ENCODE results near the gene GSK3B. TPM values are rescaled to one million over a fixed set of nuclear protein-coding genes. Genes with fewer than 3 reads are reported as not detected.
"Not testable (repeated sequence)": the region's sequence is repeated elsewhere in the genome, so short reads cannot be mapped to it uniquely, and the experiment has no call there.

GSK3B gene
- polyA plus RNA-seq, 6 donors from 2014 or later, result 11.3 to 26.1 (median 14.9) TPM

GRCh38 chr3:120017692-120018091 lies 76.6 kb downstream of the GSK3B start:
- H3K27me3 Mint-ChIP-seq, result no peaks in the 10 kb centered on the region
- DNase-seq (no peak), ATAC-seq (ENCODE audit: low read depth in 2 of 2) (no peak)
- H3K9me3 Mint-ChIP-seq, result no peaks in the 10 kb centered on the region
- no peak overlapping the region for H3K4me3 Mint-ChIP-seq
- H3K36me3 Mint-ChIP-seq, result peaks cover 0 to 6% of the 10 kb centered on the region in 2 donors
- peak overlapping the region in 2 of 6 donors; percentile 11 to 56 for H3K27ac Mint-ChIP-seq
- H3K4me1 Mint-ChIP-seq, result peaks cover 41 to 80% (median 79%) of the 10 kb centered on the region in 3 donors

GRCh38 chr3:120013481-120013880 lies 80.8 kb downstream of the GSK3B start:
- peak overlapping the region in 1 of 6 donors; percentile 14 for H3K27ac Mint-ChIP-seq
- DNase-seq (no peak), ATAC-seq (ENCODE audit: low read depth in 2 of 2) (no peak)
- peaks cover 0 to 4% of the 10 kb centered on the region in 2 donors for H3K36me3 Mint-ChIP-seq
- H3K4me3 Mint-ChIP-seq, result peak overlapping the region in 1 of 8 donors; percentile 10
- H3K27me3 Mint-ChIP-seq, result no peaks in the 10 kb centered on the region
- H3K4me1 Mint-ChIP-seq, result peaks cover 35 to 74% (median 66%) of the 10 kb centered on the region in 3 donors
- H3K9me3 Mint-ChIP-seq, result peaks cover 0 to 7% (median 1%) of the 10 kb centered on the region in 7 donors

- H3K27ac Mint-ChIP-seq; ATAC-seq (ENCODE audit: low read depth in 2 of 2); H3K27me3 Mint-ChIP-seq; DNase-seq: not testable (repeated sequence)
- peaks cover 10 to 24% of the 10 kb centered on the region in 2 donors for H3K36me3 Mint-ChIP-seq
- H3K4me3 Mint-ChIP-seq, result peak overlapping the region in 1 of 8 donors; percentile 3
- H3K9me3 Mint-ChIP-seq, result peaks cover 9 to 28% (median 19%) of the 10 kb centered on the region in 7 donors
- peaks cover 36 to 61% (median 55%) of the 10 kb centered on the region in 3 donors for H3K4me1 Mint-ChIP-seq
Observed at GRCh38 chr3:120005741-120006140, 88.5 kb downstream of the GSK3B start.

- not testable (repeated sequence) for ATAC-seq (ENCODE audit: low read depth in 2 of 2); H3K27me3 Mint-ChIP-seq; DNase-seq
- Mint-ChIP-seq H3K9me3 (peaks cover 9 to 27% (median 17%) of the 10 kb centered on the region in 7 donors), H3K4me1 (peaks cover 35 to 62% (median 45%) of the 10 kb centered on the region in 3 donors), H3K36me3 (peaks cover 23 to 41% of the 10 kb centered on the region in 2 donors), H3K27ac (peak overlapping the region in 1 of 6 donors; percentile 44), H3K4me3 (peak overlapping the region in 1 of 8 donors; percentile 36)
Observed at GRCh38 chr3:120004008-120004498, 90.2 kb downstream of the GSK3B start.

GRCh38 chr3:119998166-119998565 lies 96.1 kb downstream of the GSK3B start:
- peaks cover 2 to 25% (median 7%) of the 10 kb centered on the region in 3 donors for H3K4me1 Mint-ChIP-seq
- H3K27me3 Mint-ChIP-seq, result no peaks in the 10 kb centered on the region
- H3K36me3 Mint-ChIP-seq, result peaks cover 37 to 44% of the 10 kb centered on the region in 2 donors
- H3K4me3 Mint-ChIP-seq, result no peak overlapping the region
- peaks cover 0 to 7% (median 0%) of the 10 kb centered on the region in 7 donors for H3K9me3 Mint-ChIP-seq
- peak overlapping the region in 2 of 6 donors; percentile 38 to 42 for H3K27ac Mint-ChIP-seq
- no peak for ATAC-seq (ENCODE audit: low read depth in 2 of 2)
- no peak for DNase-seq

- DNase-seq (no peak), ATAC-seq (ENCODE audit: low read depth in 2 of 2) (no peak)
- Mint-ChIP-seq H3K27me3 (no peaks in the 10 kb centered on the region), H3K4me1 (peaks cover 18 to 29% (median 20%) of the 10 kb centered on the region in 3 donors), H3K4me3 (no peak overlapping the region), H3K36me3 (peaks cover 0 to 11% of the 10 kb centered on the region in 2 donors), H3K9me3 (peaks cover 0 to 15% (median 12%) of the 10 kb centered on the region in 7 donors), H3K27ac (peak overlapping the region in 2 of 6 donors; percentile 24 to 56)
Observed at GRCh38 chr3:119990888-119991287, 103.4 kb downstream of the GSK3B start.

GRCh38 chr3:119989981-119990655 lies 104.1 kb downstream of the GSK3B start:
- DNase-seq, result no peak

GRCh38 chr3:119986812-119987211 lies 107.4 kb downstream of the GSK3B start:
- H3K9me3 Mint-ChIP-seq, result peaks cover 18 to 51% (median 42%) of the 10 kb centered on the region in 7 donors
- not testable (repeated sequence) for ATAC-seq (ENCODE audit: low read depth in 2 of 2); H3K27me3 Mint-ChIP-seq; DNase-seq; H3K27ac Mint-ChIP-seq; H3K4me3 Mint-ChIP-seq
- peaks cover 35 to 39% of the 10 kb centered on the region in 2 donors for H3K36me3 Mint-ChIP-seq
- peaks cover 17 to 31% (median 31%) of the 10 kb centered on the region in 3 donors for H3K4me1 Mint-ChIP-seq

More at GRCh38 chr3:119989981-119990655, 104.1 kb downstream of the GSK3B start:
- no peak for ATAC-seq (ENCODE audit: low read depth in 2 of 2)
- Mint-ChIP-seq H3K27me3 (no peaks in the 10 kb centered on the region), H3K27ac (peak overlapping the region in 1 of 6 donors; percentile 13), H3K4me3 (no peak overlapping the region), H3K36me3 (peaks cover 6 to 19% of the 10 kb centered on the region in 2 donors), H3K9me3 (peaks cover 4 to 23% (median 20%) of the 10 kb centered on the region in 7 donors), H3K4me1 (peaks cover 20 to 29% (median 22%) of the 10 kb centered on the region in 3 donors)

GRCh38 chr3:119981386-119981785 lies 112.9 kb downstream of the GSK3B start:
- H3K4me1 Mint-ChIP-seq, result peaks cover 16 to 44% (median 41%) of the 10 kb centered on the region in 3 donors
- peaks cover 17 to 43% (median 31%) of the 10 kb centered on the region in 7 donors for H3K9me3 Mint-ChIP-seq
- H3K27ac Mint-ChIP-seq, result no peak overlapping the region
- H3K4me3 Mint-ChIP-seq, result no peak overlapping the region
- H3K27me3 Mint-ChIP-seq, result no peaks in the 10 kb centered on the region
- ATAC-seq (ENCODE audit: low read depth in 2 of 2) (no peak), DNase-seq (no peak)
- H3K36me3 Mint-ChIP-seq, result peaks cover 54 to 58% of the 10 kb centered on the region in 2 donors

- peaks cover 33 to 37% of the 10 kb centered on the region in 2 donors for H3K36me3 Mint-ChIP-seq
- peaks cover 12 to 52% (median 37%) of the 10 kb centered on the region in 3 donors for H3K4me1 Mint-ChIP-seq
- peak overlapping the region in 4 of 6 donors; percentile 36 to 94 (median 74) for H3K27ac Mint-ChIP-seq
- peaks cover 3 to 16% (median 9%) of the 10 kb centered on the region in 7 donors for H3K9me3 Mint-ChIP-seq
- ATAC-seq (ENCODE audit: low read depth in 2 of 2), result no peak
- no peak overlapping the region for H3K4me3 Mint-ChIP-seq
- DNase-seq, result no peak
- H3K27me3 Mint-ChIP-seq, result no peaks in the 10 kb centered on the region
Observed at GRCh38 chr3:119978554-119979208, 115.6 kb downstream of the GSK3B start.

- Mint-ChIP-seq H3K9me3 (peaks cover 0 to 4% (median 2%) of the 10 kb centered on the region in 7 donors), H3K36me3 (peaks cover 24 to 31% of the 10 kb centered on the region in 2 donors), H3K4me1 (peaks cover 12 to 43% (median 26%) of the 10 kb centered on the region in 3 donors), H3K27ac (peak overlapping the region in 2 of 6 donors; percentile 3 to 26), H3K4me3 (no peak overlapping the region), H3K27me3 (no peaks in the 10 kb centered on the region)
- DNase-seq, result no peak
- no peak for ATAC-seq (ENCODE audit: low read depth in 2 of 2)
Observed at GRCh38 chr3:119977353-119977752, 116.9 kb downstream of the GSK3B start.

- Mint-ChIP-seq H3K27ac (no peak overlapping the region), H3K27me3 (no peaks in the 10 kb centered on the region), H3K4me3 (no peak overlapping the region), H3K36me3 (peaks cover 16 to 31% of the 10 kb centered on the region in 2 donors), H3K9me3 (peaks cover 0 to 4% (median 2%) of the 10 kb centered on the region in 7 donors), H3K4me1 (peaks cover 12 to 36% (median 21%) of the 10 kb centered on the region in 3 donors)
- ATAC-seq (ENCODE audit: low read depth in 2 of 2), result no peak
- no peak for DNase-seq
Observed at GRCh38 chr3:119976214-119976613, 118.0 kb downstream of the GSK3B start.

GRCh38 chr3:119974656-119975055 lies 119.6 kb downstream of the GSK3B start:
- no peaks in the 10 kb centered on the region for H3K27me3 Mint-ChIP-seq
- peaks cover 15 to 28% of the 10 kb centered on the region in 2 donors for H3K36me3 Mint-ChIP-seq
- ATAC-seq (ENCODE audit: low read depth in 2 of 2) (no peak), DNase-seq (no peak)
- H3K9me3 Mint-ChIP-seq, result peaks cover 0 to 4% (median 2%) of the 10 kb centered on the region in 7 donors
- no peak overlapping the region for H3K4me3 Mint-ChIP-seq
- H3K27ac Mint-ChIP-seq, result no peak overlapping the region
- peaks cover 12 to 35% (median 25%) of the 10 kb centered on the region in 3 donors for H3K4me1 Mint-ChIP-seq

Measured in naive B cell (primary cell).